Stimulated activated CD4-positive, alpha-beta T cell treated with anti-CD3 and anti-CD28 coated beads, Interleukin-2, amount 100 ng/mL, for 48 hours (primary cell): ENCODE data around the gene ABCF3.

ENCODE experiments used
- DNase-seq, 2 donors: peaks; one replicate each; pipeline ENCODE4 v3.0.0-alpha.2; 2020

Gene ABCF3

DNA sequence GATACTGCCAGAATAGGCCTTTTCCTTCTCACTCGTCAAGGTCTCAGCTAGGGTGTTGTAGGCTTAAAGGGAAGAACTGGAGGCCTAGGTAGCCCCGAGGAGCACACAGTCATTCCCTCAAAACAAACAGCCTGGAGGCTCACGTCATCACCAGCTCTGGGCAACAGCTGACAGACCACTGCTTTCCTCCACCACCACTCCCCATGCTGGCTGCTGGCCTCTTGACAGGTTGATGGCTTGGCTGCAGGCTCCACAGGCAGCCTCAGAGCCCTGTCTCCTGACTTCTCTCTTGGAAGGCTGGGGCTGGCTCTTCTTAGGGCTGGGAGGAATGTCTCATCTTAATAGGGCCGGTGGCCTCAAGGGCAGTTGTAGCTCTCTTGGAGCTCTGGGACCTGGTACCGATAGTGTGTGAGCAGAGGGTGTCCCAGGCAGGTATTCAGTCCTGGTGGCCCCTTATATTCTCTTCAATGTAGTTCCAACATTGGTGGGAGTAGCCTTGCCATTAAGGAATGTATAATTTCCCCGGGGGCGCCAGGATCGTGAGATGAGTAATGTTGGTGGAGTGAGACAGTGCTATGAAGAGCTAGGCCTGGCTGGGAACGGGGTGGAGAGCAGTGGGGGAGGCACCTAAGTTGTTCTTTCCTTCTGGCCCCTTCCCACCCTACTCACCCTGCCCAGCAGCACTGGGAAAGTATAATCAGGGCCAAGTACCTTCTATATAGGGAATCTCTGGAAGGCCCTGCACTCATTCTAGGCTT, 17.5 kb upstream of the ABCF3 start:
- DNase-seq = no peak

DNA sequence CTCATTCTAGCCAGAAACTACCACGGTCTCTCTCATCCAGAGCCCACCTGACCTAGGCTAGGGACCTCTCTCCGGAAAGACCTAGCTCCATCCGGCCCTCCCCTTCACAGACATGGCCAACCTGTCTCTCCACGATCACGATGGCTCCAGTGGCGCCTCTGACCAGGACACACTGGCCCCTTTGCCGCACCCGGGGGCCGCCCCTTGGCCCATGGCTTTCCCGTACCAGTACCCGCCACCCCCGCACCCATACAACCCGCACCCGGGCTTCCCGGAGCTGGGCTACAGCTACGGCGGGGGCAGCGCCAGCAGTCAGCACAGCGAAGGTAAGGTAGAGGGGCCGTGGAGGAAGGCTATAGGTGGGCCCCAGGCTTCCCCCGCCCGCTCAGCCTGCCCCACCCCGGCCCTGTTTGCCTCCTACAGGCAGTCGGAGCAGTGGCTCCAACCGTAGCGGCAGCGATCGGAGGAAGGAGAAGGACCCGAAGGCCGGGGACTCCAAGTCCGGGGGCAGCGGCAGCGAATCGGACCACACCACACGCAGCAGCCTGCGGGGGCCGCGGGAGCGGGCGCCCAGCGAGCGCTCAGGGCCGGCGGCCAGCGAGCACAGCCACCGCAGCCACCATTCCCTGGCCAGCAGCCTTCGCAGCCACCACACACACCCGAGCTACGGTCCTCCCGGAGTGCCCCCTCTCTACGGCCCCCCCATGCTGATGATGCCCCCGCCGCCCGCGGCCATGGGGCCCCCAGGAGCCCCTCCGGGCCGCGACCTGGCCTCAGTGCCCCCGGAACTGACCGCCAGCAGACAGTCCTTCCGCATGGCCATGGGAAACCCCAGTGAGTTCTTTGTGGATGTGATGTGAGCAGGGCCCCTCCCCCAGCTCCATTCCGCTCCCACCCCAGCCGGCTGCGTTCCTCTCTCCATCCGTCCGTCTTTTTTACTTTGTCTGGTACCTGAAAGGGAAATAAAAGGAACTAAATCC, 15.8 kb upstream of the ABCF3 start:
- DNase-seq = no peak

DNA sequence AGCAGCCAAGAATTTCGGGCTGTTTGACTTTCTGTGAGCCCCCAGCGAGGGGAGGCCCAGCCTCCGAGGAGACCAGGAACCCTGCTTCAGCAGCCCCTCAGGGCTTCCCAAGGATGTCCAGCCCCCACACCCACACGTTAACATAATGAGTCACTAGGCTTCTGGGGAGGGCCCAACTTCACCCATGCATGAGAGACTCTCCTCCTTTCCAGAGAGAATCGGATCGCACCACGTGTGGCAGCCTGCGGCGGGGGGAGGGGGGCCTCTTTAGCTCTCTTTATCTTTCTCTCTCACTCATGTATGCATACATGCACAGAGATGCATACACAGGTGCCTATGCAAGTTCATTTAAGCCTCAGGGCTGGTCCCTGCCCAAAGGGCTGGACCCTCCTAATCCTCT, 14.4 kb upstream of the ABCF3 start:
- no peak for DNase-seq

DNA sequence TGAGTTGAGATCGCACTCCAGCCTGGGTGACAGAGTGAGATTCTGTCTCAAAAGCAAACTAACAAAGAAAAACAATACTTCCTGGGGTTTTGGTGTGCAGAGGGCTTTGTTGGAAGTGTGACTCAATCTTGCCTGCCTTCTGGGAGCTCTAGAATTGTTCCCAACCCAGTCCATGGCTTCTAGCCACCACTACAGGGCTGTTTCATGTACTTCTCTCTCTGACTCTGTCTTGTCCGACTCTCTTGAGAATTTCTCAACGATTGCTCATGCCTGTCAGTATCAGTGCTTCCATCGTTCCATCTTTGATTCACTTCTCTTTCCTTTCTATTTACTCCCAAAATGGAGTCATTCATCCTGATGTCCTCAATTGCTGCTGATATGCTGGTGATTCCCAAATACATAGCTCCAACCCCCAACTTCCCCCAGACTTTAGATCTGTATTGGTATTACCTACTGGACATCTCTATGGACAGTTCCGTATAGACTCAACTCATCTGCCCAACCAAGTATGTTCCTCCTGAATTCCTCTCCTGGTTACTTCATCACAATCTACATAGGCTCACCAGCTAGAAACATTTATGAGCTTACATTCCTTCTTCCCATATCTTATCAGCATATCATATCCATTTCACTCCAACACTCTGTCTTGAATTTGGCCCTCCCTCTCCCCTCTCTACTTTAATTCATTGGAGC, 13.2 kb upstream of the ABCF3 start:
- no peak for DNase-seq

DNA sequence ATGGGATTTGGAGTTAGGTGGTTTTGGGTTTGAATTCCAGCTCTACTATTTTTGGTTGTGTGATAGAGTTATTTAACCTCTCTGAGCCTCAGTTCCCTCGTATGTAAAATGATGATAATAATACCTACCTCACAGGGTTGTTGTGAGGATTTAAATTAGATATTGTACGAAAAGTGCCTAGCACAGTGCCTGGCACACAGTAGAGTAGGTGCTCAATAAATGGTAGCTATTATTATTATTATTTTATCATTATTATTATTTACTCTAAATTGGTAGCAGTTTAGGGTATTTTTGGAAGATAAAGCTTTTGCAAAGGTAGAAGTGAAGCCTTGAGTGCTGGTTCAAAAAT, 12.7 kb upstream of the ABCF3 start:
- DNase-seq = no peak

DNA sequence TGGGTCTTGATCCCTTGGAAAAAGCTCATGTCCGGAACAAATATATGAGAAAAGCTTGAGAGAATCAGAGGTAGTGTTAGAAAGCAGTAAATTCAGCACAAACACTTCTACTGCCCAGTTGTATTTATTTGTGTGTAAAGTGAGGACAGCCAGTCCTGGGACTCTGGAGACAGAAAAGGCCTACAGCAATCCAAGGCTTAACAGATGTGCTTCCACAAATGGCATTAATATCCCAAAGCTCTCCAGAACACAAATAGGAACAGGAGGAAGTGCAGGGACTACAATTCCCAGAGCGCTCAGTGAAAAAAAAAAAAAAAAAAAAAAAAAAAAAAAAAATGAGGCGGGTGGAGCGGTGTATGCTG, 11.7 kb upstream of the ABCF3 start:
- DNase-seq = no peak

DNA sequence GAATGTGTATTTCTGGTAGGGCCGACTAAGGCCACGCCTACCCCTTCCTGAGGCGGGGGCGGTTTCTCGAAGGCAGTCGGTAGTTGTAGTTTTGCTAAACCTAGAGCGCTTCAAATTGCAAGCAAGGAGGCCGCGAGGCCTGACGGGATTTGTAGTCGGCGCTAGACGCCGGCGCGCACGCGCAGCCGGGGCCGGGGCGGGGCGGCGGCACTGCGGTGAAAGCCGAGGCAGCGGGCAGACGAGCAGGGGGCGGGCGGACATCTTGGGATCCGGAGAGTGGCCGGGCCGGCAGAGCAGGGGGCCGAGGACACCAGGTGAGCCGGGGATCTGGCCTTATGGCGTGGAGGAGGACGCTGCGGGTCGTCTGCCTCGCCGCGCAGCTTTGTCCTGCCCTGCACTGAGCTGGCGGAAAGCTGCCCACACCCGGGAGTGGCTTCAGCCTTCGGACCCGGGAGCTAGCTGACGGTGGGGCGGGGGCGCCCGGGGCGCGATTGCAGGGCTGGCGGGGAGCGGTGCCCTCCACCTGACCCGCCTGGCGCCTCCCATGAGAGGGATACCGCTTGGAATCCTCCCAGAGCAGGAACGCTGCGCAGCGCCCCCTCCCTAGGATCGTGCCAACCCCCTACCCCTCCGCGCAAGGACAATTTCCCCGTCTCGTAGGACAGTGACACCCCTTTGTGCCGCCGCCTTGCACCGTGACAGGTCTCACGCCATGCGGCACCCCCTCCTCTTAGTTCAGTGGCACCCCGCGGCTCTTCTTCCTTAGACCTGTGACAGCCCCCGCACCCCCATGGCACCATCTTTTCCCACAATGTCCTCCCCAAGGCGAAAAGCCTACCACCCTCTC, 11.1 kb upstream of the ABCF3 start, which contains the start of gene AP2M1:
Gene AP2M1, plus strand, starts transcription at position 210 of the 847 bp plus-strand sequence. CDS start 2,139 bp downstream, outside the sequence.
- peak; percentile 96 to 97 for DNase-seq

DNA sequence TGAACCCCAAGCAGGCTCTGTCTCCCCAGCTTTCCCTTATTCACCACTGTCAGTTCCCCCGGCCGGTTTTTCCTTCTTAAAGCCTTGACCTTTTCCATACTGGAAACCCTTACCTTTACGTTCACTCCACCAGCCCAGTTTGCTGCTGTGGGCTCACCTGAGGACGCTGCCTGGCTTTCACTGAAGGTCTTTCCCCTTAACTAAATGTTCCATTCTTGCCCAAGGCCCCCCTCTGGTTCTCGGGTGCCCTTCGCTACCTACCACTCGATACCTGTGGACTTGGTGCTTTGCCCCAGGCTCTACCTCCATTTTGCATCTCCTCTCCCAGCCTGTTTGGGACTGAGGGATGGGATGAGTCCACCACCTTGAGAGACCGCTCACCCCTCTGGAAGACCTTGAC, 10.5 kb upstream of the ABCF3 start:
- DNase-seq = no peak

DNA sequence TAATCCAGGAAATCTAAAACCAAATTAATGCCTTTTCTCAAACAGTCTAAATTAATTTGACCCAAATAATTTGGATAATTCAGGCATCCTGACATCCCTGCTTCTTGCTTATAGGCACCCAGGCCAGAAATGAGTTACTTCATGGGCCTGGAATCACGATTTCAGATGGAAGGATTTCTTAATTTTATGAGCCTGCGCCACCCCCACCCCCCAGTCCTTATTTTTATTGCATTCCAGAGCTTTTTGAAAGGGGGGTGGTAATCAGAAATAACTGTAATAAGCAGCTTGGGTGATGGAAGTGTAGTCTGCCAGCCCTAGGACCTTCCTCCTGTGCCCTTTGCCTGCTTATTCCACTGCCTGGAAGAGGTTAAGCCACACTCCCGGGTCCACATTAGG, 10.0 kb upstream of the ABCF3 start:
- no peak for DNase-seq

DNA sequence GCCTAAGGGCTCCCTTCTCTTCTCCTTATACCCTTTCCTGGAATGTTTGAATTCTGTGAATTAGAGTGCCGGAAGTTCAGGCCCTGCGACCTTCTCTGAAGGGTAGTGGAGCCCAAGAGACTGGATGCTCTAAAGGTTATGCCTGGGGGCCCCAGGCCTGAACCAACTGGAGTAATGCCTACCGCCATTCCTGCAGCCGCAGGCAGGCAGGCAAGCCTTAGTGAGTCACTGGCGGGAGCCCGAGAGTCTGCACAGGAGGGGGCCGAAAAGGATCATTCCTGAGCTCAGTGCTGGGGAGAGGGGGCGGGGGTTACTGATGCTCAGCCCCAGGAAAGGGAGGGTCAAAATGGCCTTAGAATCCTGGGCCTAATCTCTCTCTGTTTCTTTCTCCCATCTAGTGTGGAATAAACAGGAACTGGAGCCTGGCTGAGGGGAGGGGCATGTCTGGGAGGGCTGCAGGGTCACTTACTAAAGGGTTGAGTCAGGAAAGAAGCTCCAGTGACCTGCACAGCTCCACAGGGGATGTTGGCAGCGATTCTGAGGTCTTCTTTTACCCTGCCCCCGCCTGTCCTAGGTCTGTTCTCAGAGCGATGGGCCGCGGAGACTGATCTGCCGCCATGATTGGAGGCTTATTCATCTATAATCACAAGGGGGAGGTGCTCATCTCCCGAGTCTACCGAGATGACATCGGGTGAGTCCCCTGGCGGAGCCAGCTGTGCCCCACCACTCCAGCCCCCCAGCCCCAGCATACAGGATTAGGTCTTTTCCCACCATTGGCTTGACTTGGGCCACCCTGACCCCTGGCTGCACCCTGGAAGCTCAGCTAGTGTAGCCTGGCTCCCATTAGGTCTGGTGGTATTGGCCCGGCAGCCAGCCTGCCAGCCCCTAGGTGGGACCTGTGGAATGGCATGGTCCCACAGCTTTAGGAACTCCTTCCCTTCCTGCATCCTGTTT, 9.3 kb upstream of the ABCF3 start:
- DNase-seq = no peak

DNA sequence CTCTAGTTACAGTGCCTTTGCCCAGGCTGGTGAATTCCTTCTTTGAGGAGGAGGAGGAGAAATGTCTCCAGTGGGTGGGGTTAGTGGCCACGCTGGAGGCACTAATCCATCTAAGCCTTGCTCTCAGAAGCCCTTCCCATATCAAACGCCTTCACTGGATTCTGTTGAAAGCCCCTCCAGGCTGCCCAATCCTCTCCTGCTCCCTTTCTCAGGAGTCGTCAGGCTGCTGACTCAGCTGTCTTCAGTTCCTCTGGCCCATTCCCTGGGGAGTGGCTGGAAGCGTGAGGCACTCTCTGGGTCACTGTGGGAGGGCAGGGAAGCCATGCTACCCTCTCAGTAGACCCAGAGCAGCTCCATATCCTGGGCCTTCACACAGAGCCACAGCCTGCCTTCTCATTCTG, 8.7 kb upstream of the ABCF3 start:
- no peak for DNase-seq

DNA sequence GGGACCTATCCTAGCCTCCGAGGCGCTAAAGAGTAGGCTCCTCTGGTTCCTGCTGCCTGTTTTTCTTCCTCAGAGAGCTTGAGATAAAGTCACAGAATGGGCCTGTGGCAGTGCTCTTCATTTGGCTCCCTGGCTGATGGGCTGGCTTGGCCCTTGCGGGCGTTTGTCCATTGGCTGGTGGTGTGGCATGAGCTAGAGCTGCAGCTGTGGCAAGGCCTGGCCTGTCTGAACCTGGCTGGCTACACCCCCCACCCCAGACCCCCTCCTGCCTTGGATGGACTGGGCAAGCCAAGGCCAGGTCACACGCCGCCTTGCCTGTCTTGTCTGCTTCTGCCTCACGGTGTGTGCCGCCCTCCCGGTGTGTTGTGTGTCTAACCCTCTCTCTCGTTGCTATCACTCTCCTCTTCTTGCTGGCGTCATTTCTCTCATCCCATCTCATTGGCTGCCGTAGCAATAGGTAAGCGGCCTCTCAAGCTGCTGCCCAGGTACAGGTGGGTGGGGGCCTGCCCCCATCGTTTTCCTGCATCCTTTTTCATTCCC, 8.2 kb upstream of the ABCF3 start:
- DNase-seq = no peak

DNA sequence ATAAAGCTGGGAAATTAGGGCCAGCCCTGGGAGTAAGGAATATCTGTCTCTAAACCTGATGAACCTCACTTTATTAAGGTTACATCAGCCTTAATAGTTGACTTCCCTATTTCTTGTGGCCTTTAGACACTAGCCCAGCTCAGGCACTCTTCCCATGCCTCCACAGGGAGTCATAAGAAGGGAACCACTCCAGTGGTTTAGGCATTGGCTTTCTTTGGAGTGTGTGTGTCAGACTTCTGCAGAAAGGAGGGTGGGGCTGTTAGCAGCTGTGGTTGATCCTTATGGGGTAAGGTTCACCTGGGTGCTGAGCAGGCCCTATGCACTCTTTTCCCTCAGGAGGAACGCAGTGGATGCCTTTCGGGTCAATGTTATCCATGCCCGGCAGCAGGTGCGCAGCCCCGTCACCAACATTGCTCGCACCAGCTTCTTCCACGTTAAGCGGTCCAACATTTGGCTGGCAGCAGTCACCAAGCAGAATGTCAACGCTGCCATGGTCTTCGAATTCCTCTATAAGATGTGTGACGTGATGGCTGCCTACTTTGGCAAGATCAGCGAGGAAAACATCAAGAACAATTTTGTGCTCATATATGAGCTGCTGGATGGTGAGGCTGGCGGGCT, 7.4 kb upstream of the ABCF3 start:
- no peak for DNase-seq

DNA sequence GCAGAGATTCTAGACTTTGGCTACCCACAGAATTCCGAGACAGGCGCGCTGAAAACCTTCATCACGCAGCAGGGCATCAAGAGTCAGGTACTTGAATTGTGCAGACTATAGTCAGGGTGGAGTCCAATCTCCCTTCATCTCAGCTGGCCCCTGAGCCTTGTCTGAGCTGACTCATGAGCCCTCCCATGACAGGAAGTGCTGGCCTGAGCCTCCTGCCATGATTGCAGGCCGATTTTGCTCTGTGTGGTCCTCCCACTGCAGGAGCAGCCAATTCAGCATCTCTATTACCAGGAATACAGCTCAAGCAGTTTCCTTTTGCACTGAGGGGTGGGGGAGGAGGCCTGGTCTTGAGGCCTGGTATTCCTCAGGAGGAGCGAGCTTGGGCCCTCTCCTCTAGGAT, 5.8 kb upstream of the ABCF3 start:
- DNase-seq = no peak

DNA sequence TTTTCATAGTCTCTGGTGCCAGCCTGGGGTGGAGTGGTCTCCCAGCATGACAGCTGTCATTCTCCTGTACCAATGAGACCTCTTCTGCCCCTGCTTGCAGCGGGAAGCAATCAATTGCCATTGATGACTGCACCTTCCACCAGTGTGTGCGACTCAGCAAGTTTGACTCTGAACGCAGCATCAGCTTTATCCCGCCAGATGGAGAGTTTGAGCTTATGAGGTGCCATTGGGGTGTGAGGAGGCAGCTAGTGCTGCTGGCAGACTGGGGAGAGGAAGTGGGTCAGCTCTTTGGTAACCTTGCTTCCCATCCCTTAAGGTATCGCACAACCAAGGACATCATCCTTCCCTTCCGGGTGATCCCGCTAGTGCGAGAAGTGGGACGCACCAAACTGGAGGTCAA, 4.4 kb upstream of the ABCF3 start:
- no peak for DNase-seq

DNA sequence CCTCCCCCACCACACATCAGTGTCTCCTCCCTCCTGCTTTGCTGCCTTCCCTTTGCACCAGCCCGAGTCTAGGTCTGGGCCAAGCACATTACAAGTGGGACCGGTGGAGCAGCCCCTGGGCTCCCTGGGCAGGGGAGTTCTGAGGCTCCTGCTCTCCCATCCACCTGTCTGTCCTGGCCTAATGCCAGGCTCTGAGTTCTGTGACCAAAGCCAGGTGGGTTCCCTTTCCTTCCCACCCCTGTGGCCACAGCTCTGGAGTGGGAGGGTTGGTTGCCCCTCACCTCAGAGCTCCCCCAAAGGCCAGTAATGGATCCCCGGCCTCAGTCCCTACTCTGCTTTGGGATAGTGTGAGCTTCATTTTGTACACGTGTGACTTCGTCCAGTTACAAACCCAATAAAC, 2.3 kb upstream of the ABCF3 start:
- no peak for DNase-seq

DNA sequence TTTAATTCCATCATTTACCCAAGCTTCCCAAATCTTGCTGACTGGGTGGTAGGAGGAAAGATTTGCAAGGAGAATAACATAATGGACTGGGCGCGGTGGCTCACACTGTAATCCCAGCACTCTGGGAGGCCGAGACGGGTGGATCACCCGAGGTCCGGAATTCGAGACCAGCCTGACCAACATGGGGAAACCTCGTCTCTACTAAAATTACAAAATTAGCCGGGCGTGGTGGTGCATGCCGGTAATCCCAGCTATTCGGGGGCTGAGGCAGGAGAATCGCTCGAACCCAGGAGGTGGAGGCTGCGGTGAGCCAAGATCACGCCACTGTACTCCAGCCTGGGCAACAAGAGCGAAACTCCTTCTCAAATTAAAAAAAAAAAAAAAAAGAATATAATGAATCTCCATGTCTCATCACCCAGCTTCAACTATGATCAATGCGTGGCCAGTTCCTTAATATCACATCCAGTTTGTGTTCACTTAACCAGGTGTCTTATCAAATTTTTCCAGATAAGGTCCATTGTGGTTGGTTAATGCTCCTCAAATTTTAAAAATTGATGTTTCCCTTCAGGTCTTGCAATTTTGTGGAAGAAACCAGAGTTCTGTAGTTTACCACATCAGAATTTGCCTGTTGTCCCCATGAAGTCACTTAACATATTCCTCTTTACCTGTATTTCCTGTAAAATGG, 1.3 kb upstream of the ABCF3 start:
- DNase-seq = no peak

DNA sequence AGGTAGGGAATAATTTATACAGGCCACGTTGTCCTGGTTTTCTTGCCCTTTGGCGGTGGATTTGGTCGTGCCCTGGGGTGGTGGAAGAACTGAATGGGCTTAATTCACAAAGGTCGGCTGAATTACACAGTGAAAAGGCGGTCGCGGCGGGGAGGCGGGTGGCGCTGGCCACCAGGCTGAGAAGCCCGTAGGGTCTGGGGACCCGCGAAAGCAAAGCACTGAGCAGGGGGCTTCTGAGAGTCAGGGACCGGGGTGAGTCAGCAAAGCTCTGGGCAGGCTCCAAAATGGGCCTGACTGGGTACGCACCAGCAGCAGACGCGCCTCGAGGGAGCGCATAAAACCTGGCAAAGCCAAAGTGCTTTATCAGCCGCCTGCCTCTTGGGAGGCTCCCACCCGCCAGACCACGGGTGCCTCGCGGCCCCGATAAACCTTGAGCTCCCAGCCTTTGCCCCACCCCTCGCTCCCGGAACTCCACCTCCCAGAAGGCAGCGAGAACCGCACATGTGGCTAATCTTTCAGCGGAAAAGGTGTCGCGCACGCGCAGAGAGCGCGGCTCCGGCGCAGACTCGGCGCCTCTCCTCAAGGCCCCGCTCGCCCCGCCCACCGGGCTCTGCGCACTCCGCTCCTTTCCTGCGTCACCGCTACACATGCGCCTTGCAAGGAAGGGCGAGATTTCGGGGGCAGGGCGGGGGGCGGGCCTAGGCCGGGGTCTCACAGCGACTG, 377 bp upstream of the ABCF3 start:
- peak; percentile 98 for DNase-seq

DNA sequence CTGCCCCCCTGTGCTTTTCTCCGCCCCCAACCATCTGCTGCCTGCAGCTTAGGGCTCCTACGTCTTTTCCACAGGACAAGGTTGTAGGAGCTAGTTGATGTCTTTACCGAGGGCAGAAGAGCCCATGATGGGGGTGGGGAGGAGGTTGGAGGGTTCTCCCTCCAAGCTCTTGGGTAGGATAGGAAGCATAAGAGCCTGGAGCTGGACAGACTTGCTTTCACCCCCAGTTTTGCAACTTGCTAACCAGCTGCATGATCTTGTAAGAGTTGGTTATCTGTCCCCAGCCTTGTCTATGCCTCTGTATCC, 856 bp downstream of the ABCF3 start:
- no peak for DNase-seq

DNA sequence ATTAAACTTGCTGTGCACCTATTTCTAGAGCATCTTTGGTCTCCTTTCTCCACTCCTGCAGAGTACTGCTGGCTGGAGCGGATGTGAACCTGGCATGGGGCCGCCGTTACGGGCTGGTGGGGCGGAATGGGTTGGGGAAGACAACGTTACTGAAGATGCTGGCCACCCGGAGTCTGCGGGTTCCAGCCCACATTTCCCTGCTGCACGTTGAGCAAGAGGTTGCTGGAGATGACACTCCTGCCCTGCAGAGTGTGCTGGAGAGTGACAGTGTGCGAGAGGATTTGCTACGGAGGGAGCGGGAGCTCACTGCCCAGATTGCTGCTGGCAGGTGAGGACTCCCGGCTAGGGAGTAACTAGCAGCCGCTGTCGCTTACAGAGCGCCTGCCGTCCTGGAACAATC, 2.1 kb downstream of the ABCF3 start:
- DNase-seq = no peak
